CD14-positive monocyte (primary cell): ENCODE measurements around the gene SENP3. TPM values are rescaled to one million over a fixed set of nuclear protein-coding genes. Genes with fewer than 3 reads are reported as not detected.

Source experiments
- DNase-seq, 3 donors: peaks; one replicate each; pipeline ENCODE4 v3.0.0-alpha.2; 2011 to 2022
- H2AFZ ChIP-seq: 2 replicates; pipeline ENCODE4 v1.6.0; 2012; ENCODE audit warnings: mild to moderate bottlenecking, low read depth, low read length, inconsistent platforms; ENCODE audit not compliant: insufficient read depth, poor library complexity, severe bottlenecking
- H3K27ac ChIP-seq, 2 donors: 1 replicate in 1 of 2; 2 replicates in 1 of 2; pipeline ENCODE4 v1.5.1; 2012 to 2013; ENCODE audit warnings: low read length in 2 of 2, control low read depth in 1 of 2, inconsistent platforms in 1 of 2, low read depth in 1 of 2, mild to moderate bottlenecking in 1 of 2
- H3K27me3 ChIP-seq, 2 donors: one replicate each; pipeline versions ENCODE4 v1.6.0 to v1.6.1; 2011 to 2013; ENCODE audit warnings: low read length in 2 of 2; ENCODE audit not compliant: control insufficient read depth in 2 of 2, insufficient read depth in 2 of 2
- H3K36me3 ChIP-seq, 2 donors: replicated peaks in 1 of 2; 1 replicate in 1 of 2; 2 replicates in 1 of 2; pipeline versions ENCODE4 v1.5.1 to v1.6.1; 2012 to 2013; ENCODE audit warnings: low read length in 2 of 2, control low read depth in 1 of 2, inconsistent platforms in 1 of 2, mild to moderate bottlenecking in 1 of 2; ENCODE audit not compliant: insufficient read depth in 2 of 2, control insufficient read depth in 1 of 2
- H3K4me1 ChIP-seq, 2 donors: 1 replicate in 1 of 2; 2 replicates in 1 of 2; pipeline versions ENCODE4 v1.5.1 to v1.6.1; 2012 to 2013; ENCODE audit warnings: low read length in 2 of 2, control low read depth in 1 of 2, inconsistent platforms in 1 of 2, mild to moderate bottlenecking in 1 of 2, moderate library complexity in 1 of 2; ENCODE audit not compliant: insufficient read depth in 2 of 2, control insufficient read depth in 1 of 2
- H3K4me2 ChIP-seq: replicated peaks from 2 replicates; pipeline ENCODE3; 2012; ENCODE audit warnings: low read length, moderate library complexity, mild to moderate bottlenecking; ENCODE audit not compliant: poor library complexity, severe bottlenecking; ENCODE audit errors: extremely low read depth
- H3K4me3 ChIP-seq, 3 experiments: fragments of 200-600 bp in 1 of 3; sonication (generic) in 1 of 3; replicated peaks in 1 of 3; 1 replicate in 2 of 3; 2 replicates in 1 of 3; pipeline ENCODE4 v1.5.1; 2011 to 2013; ENCODE audit warnings: low read length in 3 of 3, mild to moderate bottlenecking in 3 of 3, control low read depth in 2 of 3, low read depth in 2 of 3, inconsistent platforms in 1 of 3, moderate library complexity in 1 of 3
- H3K79me2 ChIP-seq: 2 replicates; pipeline ENCODE4 v1.6.0; 2012; ENCODE audit warnings: mild to moderate bottlenecking, control low read depth, inconsistent platforms, low read length, moderate library complexity; ENCODE audit not compliant: insufficient read depth
- H3K9ac ChIP-seq: 2 replicates; pipeline ENCODE4 v1.6.0; 2017; ENCODE audit warnings: low read length, mild to moderate bottlenecking; ENCODE audit not compliant: insufficient read depth, poor library complexity, severe bottlenecking
- H3K9me3 ChIP-seq, 2 donors: replicated peaks in 1 of 2; 1 replicate in 1 of 2; 2 replicates in 1 of 2; pipeline versions ENCODE4 v1.5.1 to v1.6.1; 2012 to 2013; ENCODE audit warnings: low read length in 2 of 2, control low read depth in 1 of 2; ENCODE audit not compliant: control insufficient read depth in 1 of 2, insufficient read depth in 1 of 2
- H4K20me1 ChIP-seq: 2 replicates; pipeline ENCODE4 v1.6.0; 2012; ENCODE audit warnings: mild to moderate bottlenecking, low read length, control low read depth, moderate library complexity; ENCODE audit not compliant: insufficient read depth
- H3K27ac Mint-ChIP-seq, 7 donors: one replicate each; pipeline ENCODE4 v1.8.0; 2020; ENCODE audit warnings: mild to moderate bottlenecking in 7 of 7, mixed read lengths in 7 of 7, moderate library complexity in 6 of 7, inconsistent platforms in 2 of 7
- H3K27me3 Mint-ChIP-seq, 3 donors: one replicate each; pipeline ENCODE4 v1.8.0; 2021 to 2022; ENCODE audit warnings: low read depth in 3 of 3, mild to moderate bottlenecking in 3 of 3, mixed read lengths in 3 of 3, moderate library complexity in 3 of 3, inconsistent platforms in 1 of 3
- H3K36me3 Mint-ChIP-seq, 2 donors: one replicate each; pipeline ENCODE4 v1.8.0; 2020; ENCODE audit warnings: mixed read lengths in 2 of 2, inconsistent platforms in 1 of 2, mild to moderate bottlenecking in 1 of 2
- H3K4me1 Mint-ChIP-seq: one replicate; pipeline ENCODE4 v1.8.0; 2020; ENCODE audit warnings: mild to moderate bottlenecking, mixed read lengths
- H3K4me3 Mint-ChIP-seq, 2 donors: one replicate each; pipeline ENCODE4 v1.8.0; 2020; ENCODE audit warnings: mild to moderate bottlenecking in 2 of 2, mixed read lengths in 2 of 2, moderate library complexity in 1 of 2
- H3K9me3 Mint-ChIP-seq, 7 donors: one replicate each; pipeline ENCODE4 v1.8.0; 2020 to 2022; ENCODE audit warnings: mixed read lengths in 7 of 7, mild to moderate bottlenecking in 6 of 7, moderate library complexity in 6 of 7, inconsistent platforms in 2 of 7
- CTCF ChIP-seq: fragments of 200-600 bp; IDR thresholded peaks from one replicate; pipeline ENCODE4 v1.8.0; 2022; ENCODE audit warnings: antibody characterized with exemption, mild to moderate bottlenecking
- WGBS: methylation state at CpG from one replicate; pipeline ENCODE4 v1.1.5; 2013; ENCODE audit warnings: missing lambda C conversion rate; ENCODE audit not compliant: insufficient coverage; 5-methylcytosine and 5-hydroxymethylcytosine counted together
- intact Hi-C, 2 donors: fragments of 100-400 bp; cut with micrococcal nuclease; formaldehyde crosslinking; loops; one replicate each; pipeline versions ENCODE4 v1.15.0 to v1.15.1; 2023
- polyA plus RNA-seq, 3 donors: library from polyadenylated mRNA; depleted of rRNA in 1 of 3; unstranded in 2 of 3; stranded (reverse) in 1 of 3; fragments of 300-500 nt in 2 of 3; fragments of >200 nt in 1 of 3; fragmentation: Illumina TruSeq in 2 of 3; gene quantifications; 1 replicate in 2 of 3; 2 replicates in 1 of 3; pipeline ENCODE4 v1.2.3, GENCODE V29; 2012 to 2021

Gene SENP3
- polyA plus RNA-seq, 3 donors, result 2.9 to 140 (median 5.6) TPM

DNA sequence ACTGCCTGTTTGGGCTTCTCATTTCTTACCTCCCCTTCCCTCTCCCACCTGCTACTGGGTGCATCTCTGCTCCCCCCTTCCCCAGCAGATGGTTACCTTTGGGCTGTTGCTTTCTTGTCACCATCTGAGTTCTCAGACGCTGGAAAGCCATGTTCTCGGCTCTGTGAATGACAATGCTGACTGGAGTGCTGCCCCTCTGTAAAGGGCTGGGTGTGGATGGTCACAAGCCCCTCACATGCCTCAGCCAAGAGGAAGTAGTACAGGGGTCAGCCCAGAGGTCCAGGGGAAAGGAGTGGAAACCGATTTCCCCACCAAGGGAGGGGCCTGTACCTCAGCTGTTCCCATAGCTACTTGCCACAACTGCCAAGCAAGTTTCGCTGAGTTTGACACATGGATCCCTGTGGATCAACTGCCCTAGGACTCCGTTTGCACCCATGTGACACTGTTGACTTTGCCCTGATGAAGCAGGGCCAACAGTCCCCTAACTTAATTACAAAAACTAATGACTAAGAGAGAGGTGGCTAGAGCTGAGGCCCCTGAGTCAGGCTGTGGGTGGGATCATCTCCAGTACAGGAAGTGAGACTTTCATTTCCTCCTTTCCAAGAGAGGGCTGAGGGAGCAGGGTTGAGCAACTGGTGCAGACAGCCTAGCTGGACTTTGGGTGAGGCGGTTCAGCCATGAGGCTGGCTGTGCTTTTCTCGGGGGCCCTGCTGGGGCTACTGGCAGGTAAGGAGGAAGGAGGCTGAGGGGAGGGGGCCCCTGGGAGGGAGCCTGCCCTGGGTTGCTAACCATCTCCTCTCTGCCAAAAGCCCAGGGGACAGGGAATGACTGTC, 17.5 kb downstream of the SENP3 start, which contains the start of gene CD68:
TSS of gene CD68 (plus strand) at position 638 of the 833 bp plus-strand sequence. CDS start at position 678, 40 bp downstream.
- DNase-seq, result peak; percentile 98 to 99 (median 98)
- TF ChIP-seq CTCF, result no peak
- Histone ChIP-seq H3K27me3 (no peaks in the 10 kb centered on the region), H2AFZ (no peak within 1 kb of the TSS), H3K4me3 (peak within 1 kb of the TSS; percentile 82 to 98 (median 91)), H3K36me3 (peaks cover 46 to 47% of the 10 kb centered on the region in 2 donors), H4K20me1 (peaks cover 85% of the 10 kb centered on the region), H3K9me3 (no peaks in the 10 kb centered on the region), H3K4me2 (peak within 1 kb of the TSS; percentile 99), H3K9ac (peak within 1 kb of the TSS; percentile 97), H3K79me2 (peaks cover 84% of the 10 kb centered on the region), H3K4me1 (peaks cover 81 to 91% of the 10 kb centered on the region in 2 donors), H3K27ac (peak within 1 kb of the TSS; percentile 99)
- peaks cover 80% of the 10 kb centered on the region for H3K4me1 Mint-ChIP-seq
- intact Hi-C loops, result loop anchor here (2.0 to 10.0 kb wide), 3 partner anchors 108 to 263 kb away; partner anchors contain the start of genes NEURL4 (in 1 of the 2) and TP53 (in 1 of the 2)
- peak within 1 kb of the TSS; percentile 98 to 99 for H3K4me3 Mint-ChIP-seq
- peaks cover 71 to 78% of the 10 kb centered on the region in 2 donors for H3K36me3 Mint-ChIP-seq
- H3K27me3 Mint-ChIP-seq, result peaks cover 0 to 11% (median 0%) of the 10 kb centered on the region in 3 donors
- 0% methylated on average over 6 of the region's 7 CpGs for WGBS
- H3K27ac Mint-ChIP-seq, result peak within 1 kb of the TSS; percentile 98 to 100 (median 100)
- peaks cover 0 to 3% (median 0%) of the 10 kb centered on the region in 7 donors for H3K9me3 Mint-ChIP-seq

- H3K27ac ChIP-seq, result peak overlapping the region; percentile 99
- H3K79me2 ChIP-seq, result peaks cover 84% of the 10 kb centered on the region
- no peaks in the 10 kb centered on the region for H3K27me3 ChIP-seq
- peak overlapping the region; percentile 97 for H3K9ac ChIP-seq
- DNase-seq, result peak; percentile 51 to 71 (median 66)
- peaks cover 38 to 39% of the 10 kb centered on the region in 2 donors for H3K36me3 ChIP-seq
- intact Hi-C loops, result loop anchor here (2.0 to 10.0 kb wide), 5 partner anchors 107 to 273 kb away; partner anchors contain the start of genes EIF5A (in 1 of the 2), FGF11 (in 1 of the 2), NEURL4 (in 1 of the 2) and TMEM102 (in 1 of the 2)
- H3K9me3 ChIP-seq, result no peaks in the 10 kb centered on the region
- H2AFZ ChIP-seq, result no peak overlapping the region
- H4K20me1 ChIP-seq, result peaks cover 77% of the 10 kb centered on the region
- H3K4me1 Mint-ChIP-seq, result peaks cover 80% of the 10 kb centered on the region
- peak overlapping the region; percentile 99 for H3K4me2 ChIP-seq
- H3K27ac Mint-ChIP-seq, result peak overlapping the region; percentile 98 to 100 (median 100)
- WGBS, result 15% methylated on average over 10 of the region's 12 CpGs
- peak overlapping the region; percentile 82 to 98 (median 91) for H3K4me3 ChIP-seq
- peak overlapping the region; percentile 98 to 99 for H3K4me3 Mint-ChIP-seq
- H3K4me1 ChIP-seq, result peaks cover 81 to 91% of the 10 kb centered on the region in 2 donors
- peaks cover 0 to 12% (median 2%) of the 10 kb centered on the region in 3 donors for H3K27me3 Mint-ChIP-seq
- peaks cover 0 to 6% (median 0%) of the 10 kb centered on the region in 7 donors for H3K9me3 Mint-ChIP-seq
- TF ChIP-seq CTCF, result no peak
- H3K36me3 Mint-ChIP-seq, result peaks cover 65 to 72% of the 10 kb centered on the region in 2 donors
Measured at GRCh38 chr17:7579834-7580603, 18.3 kb downstream of the SENP3 start.
